C4-2B (cell line): ENCODE data around the gene SNAP25.

ENCODE experiments used
- CTCF ChIP-seq: fragments of 450-650 bp; conservative IDR thresholded peaks from 2 replicates; pipeline ENCODE4 v1.5.1; 2017; ENCODE audit warnings: mild to moderate bottlenecking
- ZFX ChIP-seq: fragments of 450-650 bp; IDR thresholded peaks from 2 replicates; pipeline ENCODE4 v1.6.1; 2017

GRCh38 chr20:10339609-10340008, 121.0 kb downstream of the SNAP25 start:
- TF ChIP-seq CTCF (no peak), ZFX (no peak)
